BJ (cell line): ENCODE results near the gene GSK3B. TPM values are rescaled to one million over a fixed set of nuclear protein-coding genes. Genes with fewer than 3 reads are reported as not detected.

ENCODE experiments used
- CTCF ChIA-PET: fragments of 350-600 bp; formaldehyde crosslinking; extraction: SDS; loops from one replicate; lab custom pipeline; 2021; ENCODE audit warnings: antibody characterized with exemption, inconsistent platforms; lab: Yijun Ruan, JAX
- POLR2A ChIA-PET: fragments of 300-600 bp; sonication (Branson Sonifier 250); formaldehyde crosslinking; extraction: SDS; loops from one replicate; lab custom pipeline; 2021; ENCODE audit warnings: antibody characterized with exemption; lab: Charles Lee
- DNase-seq: peaks from one replicate; pipeline ENCODE4 v3.0.0-alpha.2; 2011; ENCODE audit warnings: low read depth
- H3K27me3 ChIP-seq: 2 replicates; pipeline ENCODE4 v1.6.0; 2011; ENCODE audit warnings: low read length; ENCODE audit not compliant: control insufficient read depth, insufficient read depth
- H3K36me3 ChIP-seq: 2 replicates; pipeline ENCODE4 v1.5.1; 2011; ENCODE audit warnings: low read length; ENCODE audit not compliant: control insufficient read depth, insufficient read depth
- H3K4me3 ChIP-seq: 2 replicates; pipeline ENCODE4 v1.5.1; 2011; ENCODE audit warnings: low read depth, mild to moderate bottlenecking, control low read depth, low read length
- CTCF ChIP-seq: IDR thresholded peaks from 2 replicates; pipeline ENCODE4 v1.5.1; 2011; ENCODE audit warnings: low read depth, mild to moderate bottlenecking, control low read depth, inconsistent platforms, low read length, moderate library complexity; ENCODE audit not compliant: insufficient read depth
- polyA plus RNA-seq: library from polyadenylated mRNA; depleted of rRNA; stranded (reverse); fragments of >200 nt; gene quantifications from 2 replicates; pipeline ENCODE4 v1.2.3, GENCODE V29; 2011

The GSK3B gene
- polyA plus RNA-seq, 1 experiment: 25.4 TPM

GRCh38 chr3:119856695-119857094 lies 237.6 kb downstream of the GSK3B start:
- CTCF ChIA-PET: no interaction called here
- Histone ChIP-seq H3K4me3 (no peak overlapping the region), H3K27me3 (no peaks in the 10 kb centered on the region), H3K36me3 (no peaks in the 10 kb centered on the region)
- POLR2A ChIA-PET: no interaction called here
- no peak for DNase-seq
- no peak for TF ChIP-seq CTCF

DNA sequence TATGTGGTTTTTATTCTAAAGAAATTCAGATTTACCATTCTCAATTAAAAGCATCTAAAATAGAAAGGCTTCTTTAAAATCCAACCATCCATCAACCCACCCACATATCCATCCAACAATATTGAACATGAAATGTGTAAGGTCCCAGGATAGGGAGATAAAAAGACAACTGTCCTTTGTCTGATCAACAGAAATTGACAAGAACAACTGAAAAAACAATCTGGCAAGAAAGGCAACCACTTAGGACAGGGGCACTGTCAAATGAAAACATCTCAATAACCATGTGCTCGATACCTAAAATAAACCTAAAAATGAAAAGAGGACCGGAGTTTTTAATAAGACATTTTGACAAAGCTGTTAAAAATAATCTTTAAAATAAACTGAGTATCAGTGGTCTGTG lies 245.1 kb downstream of the GSK3B start:
- no peak for DNase-seq
- Histone ChIP-seq H3K4me3 (no peak overlapping the region), H3K36me3 (no peaks in the 10 kb centered on the region; the same call in 1 of the 2 replicates), H3K27me3 (no peaks in the 10 kb centered on the region)
- CTCF ChIA-PET: no interaction called here
- TF ChIP-seq CTCF: no peak
- POLR2A ChIA-PET: no interaction called here

- peak; percentile 7 for DNase-seq
- Histone ChIP-seq H3K4me3 (no peak overlapping the region), H3K36me3 (no peaks in the 10 kb centered on the region), H3K27me3 (no peaks in the 10 kb centered on the region)
- CTCF ChIA-PET: interaction anchor here (0.6 kb wide), 1 partner anchor 258 kb away, joined by 3 read pairs; no protein-coding TSS in a partner anchor
- POLR2A ChIA-PET: interaction anchor here (0.6 kb wide), 1 partner anchor 120 kb away, joined by 12 read pairs; no protein-coding TSS in a partner anchor
- TF ChIP-seq CTCF: no peak
Measured at GRCh38 chr3:119841808-119842471, 252.3 kb downstream of the GSK3B start.

- no peaks in the 10 kb centered on the region for H3K27me3 ChIP-seq
- H3K4me3 ChIP-seq: no peak overlapping the region
- H3K36me3 ChIP-seq: no peaks in the 10 kb centered on the region; the same call in 1 of the 2 replicates
- ChIA-PET POLR2A (no interaction called here), CTCF (no interaction called here)
- DNase-seq: no peak
- TF ChIP-seq CTCF: no peak
Measured at GRCh38 chr3:119835556-119835955, 258.7 kb downstream of the GSK3B start.

DNA sequence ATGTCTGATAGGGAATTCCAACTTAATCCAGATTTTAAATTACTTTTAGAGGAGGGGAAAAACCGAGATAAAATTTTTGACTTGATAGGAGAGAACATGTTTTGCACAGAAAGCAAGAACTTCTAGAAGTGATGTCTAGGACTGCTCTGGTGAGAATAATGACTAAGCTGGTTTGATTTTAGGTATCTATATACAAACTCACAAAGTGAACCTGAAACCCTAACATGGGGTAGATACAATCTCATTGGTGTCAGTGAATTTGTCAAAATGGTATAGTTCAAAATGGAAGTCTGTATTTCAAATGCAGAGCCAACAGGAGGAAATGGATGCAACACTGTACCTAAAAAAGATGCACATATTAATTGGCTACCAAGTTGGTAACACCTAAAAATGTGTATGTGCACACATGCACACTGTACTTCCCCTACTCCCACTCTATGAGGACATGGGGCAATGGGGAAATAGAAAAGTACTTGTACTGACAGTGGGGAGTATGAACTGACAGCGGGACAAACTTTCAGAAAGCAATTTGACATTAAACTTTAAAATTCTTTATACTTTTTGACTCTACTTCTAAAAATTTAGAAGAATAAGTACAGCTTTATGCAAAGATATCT lies 259.4 kb downstream of the GSK3B start:
- POLR2A ChIA-PET: no interaction called here
- Histone ChIP-seq H3K36me3 (no peaks in the 10 kb centered on the region; the same call in 1 of the 2 replicates), H3K4me3 (no peak overlapping the region), H3K27me3 (no peaks in the 10 kb centered on the region)
- CTCF ChIA-PET: no interaction called here
- no peak for TF ChIP-seq CTCF
- DNase-seq: no peak
